ENCODE measurements around the gene POLE3. TPM values are rescaled to one million over a fixed set of nuclear protein-coding genes. Genes with fewer than 3 reads are reported as not detected.
"Not testable (repeated sequence)": the region's sequence is repeated elsewhere in the genome, so short reads cannot be mapped to it uniquely, and the experiment has no call there.

POLE3 gene
- total RNA-seq = 10 to 100 TPM; 42.0 to 66.7 (median 50.2) TPM

- ATAC-seq (replicated peaks in 6 of 8) = peak; percentile 94 to 96 (median 94)
- 0 to 1% (median 0%) methylated on average over 1 to 19 of the region's 61 CpGs; no CpG with 5 or more reads in 4 of the 10 experiments for WGBS, 10 experiments
- H3K27ac ChIP-seq = peak within 1 kb of the TSS; percentile 97 to 99
- in situ Hi-C loops (cut with MboI; ENCODE audit: low pct_unique_long_range_greater_than_20kb in 2 of 9, low sequenced_read_pairs in 9 of 9, unreplicated experiment in 9 of 9) = no loop called here
- H3K4me1 ChIP-seq (replicated peaks in 1 of 2) = peaks cover 9 to 13% of the 10 kb centered on the region in 2 donors
- peak within 1 kb of the TSS; percentile 53 to 89 (median 64) for H3K4me3 ChIP-seq
Observed at GRCh38 chr9:113410207-113410864, at the start of gene POLE3, which contains the start of gene C9orf43. TSS of gene POLE3 (minus strand) at chr9:113410675. CDS start at chr9:113410293, 382 bp downstream. TSS of gene C9orf43 (plus strand) at chr9:113410747. CDS start at chr9:113413494, 2,747 bp downstream.

DNA sequence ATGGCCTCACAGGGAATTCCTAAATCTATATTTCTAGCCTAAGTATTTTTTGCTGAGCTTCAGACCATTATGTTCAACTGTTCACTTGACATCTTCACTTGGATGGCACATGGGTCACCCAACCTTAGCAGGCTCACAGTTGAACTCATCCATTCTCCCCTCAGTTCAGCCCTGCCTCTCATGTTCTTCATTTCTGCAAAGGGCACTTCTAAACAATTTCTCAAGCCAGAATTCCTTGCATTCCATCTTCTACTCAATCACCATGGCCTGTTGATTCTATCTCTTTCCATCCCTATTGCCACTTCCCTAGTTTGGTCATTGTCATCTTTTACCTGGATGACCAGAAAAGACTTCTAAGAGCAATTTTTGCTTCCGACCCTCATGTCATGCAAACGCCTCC lies 45.8 kb upstream of the POLE3 start:
- Histone ChIP-seq H3K27ac (no peak overlapping the region), H3K4me3 (no peak overlapping the region), H3K4me1 (replicated peaks in 1 of 2) (peaks cover 4 to 7% of the 10 kb centered on the region in 2 donors)
- in situ Hi-C loops (cut with MboI; ENCODE audit: low pct_unique_long_range_greater_than_20kb in 2 of 9, low sequenced_read_pairs in 9 of 9, unreplicated experiment in 9 of 9) = loop anchor here in 6 of 9 experiments (10.0 to 25.0 kb wide), 4 partner anchors 129 to 206 kb away; no protein-coding TSS in a partner anchor
- 60 to 100% (median 94%) methylated on average over 2 of the region's 2 CpGs for WGBS, 10 experiments
- no peak for ATAC-seq (replicated peaks in 6 of 8)

DNA sequence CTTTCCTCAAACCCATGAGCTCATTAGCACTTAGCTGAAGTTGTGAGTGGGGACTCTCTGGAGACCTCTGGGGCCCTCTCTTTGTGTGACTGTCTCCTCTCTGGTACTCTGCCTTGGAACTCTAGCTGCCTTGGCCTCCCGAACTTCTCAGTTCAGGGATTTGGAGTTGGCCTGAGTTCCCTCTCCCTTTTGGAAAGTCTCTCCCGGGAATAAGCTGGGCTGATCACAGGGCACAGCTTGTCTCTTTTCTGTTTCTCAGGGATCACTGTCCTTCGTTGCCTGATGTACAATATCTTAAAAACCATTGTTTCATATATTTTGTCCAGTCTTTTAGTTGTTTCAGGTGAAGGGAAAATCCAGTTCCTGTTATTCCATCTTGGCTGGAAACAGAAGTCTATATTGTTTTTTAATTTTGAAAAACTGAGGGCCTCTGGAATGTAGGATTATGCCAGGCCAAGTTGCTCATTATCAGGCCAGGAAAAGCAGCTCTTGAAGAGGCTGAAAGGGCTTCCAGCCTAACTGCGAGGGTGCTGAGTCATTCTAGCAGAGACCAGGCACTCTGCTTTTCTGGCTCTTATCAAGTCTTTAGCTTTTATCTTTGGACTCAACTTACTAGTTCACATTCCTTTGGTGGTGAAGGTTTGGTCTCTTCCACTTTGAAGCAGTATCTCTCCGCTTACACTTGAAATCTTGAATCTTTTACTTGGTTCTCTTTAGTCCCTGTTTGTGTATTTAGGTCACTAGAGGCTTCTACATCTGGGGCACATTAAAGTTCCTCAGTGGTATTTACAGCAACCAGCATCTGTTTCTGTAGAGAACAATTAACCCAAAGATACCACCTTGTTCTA lies 44.7 kb upstream of the POLE3 start:
- in situ Hi-C loops (cut with MboI; ENCODE audit: low pct_unique_long_range_greater_than_20kb in 2 of 9, low sequenced_read_pairs in 9 of 9, unreplicated experiment in 9 of 9) = loop anchor here in 6 of 9 experiments (10.0 to 25.0 kb wide), 4 partner anchors 130 to 207 kb away; no protein-coding TSS in a partner anchor

GRCh38 chr9:113452113-113452605 lies 41.7 kb upstream of the POLE3 start:
- no peak overlapping the region for H3K27ac ChIP-seq
- 28 to 96% (median 78%) methylated on average over 1 to 4 of the region's 4 CpGs for WGBS, 10 experiments
- in situ Hi-C loops (cut with MboI; ENCODE audit: low pct_unique_long_range_greater_than_20kb in 2 of 9, low sequenced_read_pairs in 9 of 9, unreplicated experiment in 9 of 9) = loop anchor here in 6 of 9 experiments (10.0 to 25.0 kb wide), 4 partner anchors 133 to 210 kb away; no protein-coding TSS in a partner anchor
- peak in 2 of 8 experiments; percentile 58 to 64 for ATAC-seq (replicated peaks in 6 of 8)
- H3K4me3 ChIP-seq = no peak overlapping the region
- peaks cover 7 to 13% of the 10 kb centered on the region in 2 donors for H3K4me1 ChIP-seq (replicated peaks in 1 of 2)

More for the DNA sequence above, 44.7 kb upstream of the POLE3 start:
- WGBS, 10 experiments = 0 to 80% (median 64%) methylated on average over 1 to 5 of the region's 5 CpGs; no CpG with 5 or more reads in 1 of the 10 experiments
- peak in 7 of 8 experiments; percentile 47 to 95 (median 63) for ATAC-seq (replicated peaks in 6 of 8)
- Histone ChIP-seq H3K4me3 (no peak overlapping the region), H3K27ac (no peak overlapping the region), H3K4me1 (replicated peaks in 1 of 2) (peaks cover 4 to 7% of the 10 kb centered on the region in 2 donors)

GRCh38 chr9:113449376-113449775 lies 38.9 kb upstream of the POLE3 start:
- no peak overlapping the region for H3K27ac ChIP-seq
- peaks cover 3 to 11% of the 10 kb centered on the region in 2 donors for H3K4me1 ChIP-seq (replicated peaks in 1 of 2)
- no peak for ATAC-seq (replicated peaks in 6 of 8)
- H3K4me3 ChIP-seq = no peak overlapping the region
- in situ Hi-C loops (cut with MboI; ENCODE audit: low pct_unique_long_range_greater_than_20kb in 2 of 9, low sequenced_read_pairs in 9 of 9, unreplicated experiment in 9 of 9) = loop anchor here in 3 of 9 experiments (5.0 to 25.0 kb wide), 3 partner anchors 138 to 213 kb away; no protein-coding TSS in a partner anchor
- WGBS, 10 experiments = 17 to 100% (median 73%) methylated on average over 1 to 2 of the region's 2 CpGs; no CpG with 5 or more reads in 2 of the 10 experiments

DNA sequence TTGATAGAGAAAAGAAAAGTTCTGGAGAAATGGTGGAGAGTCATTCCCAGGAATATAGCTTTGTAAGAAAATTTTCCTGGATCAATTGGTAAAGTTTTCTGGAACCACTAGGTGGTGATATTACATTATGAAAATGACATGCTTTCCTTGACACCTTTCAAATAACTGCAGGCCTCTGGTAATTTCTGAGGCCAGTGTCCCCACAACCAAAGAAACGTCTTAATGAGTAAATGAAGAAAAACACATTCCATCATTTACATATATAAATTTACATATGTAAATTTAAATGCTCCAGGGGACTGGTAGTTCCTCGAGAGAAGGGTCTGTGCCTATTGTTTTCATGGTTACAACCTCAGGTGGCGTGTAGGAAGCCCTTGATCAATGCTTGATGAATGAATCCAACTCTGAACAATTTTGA lies 35.9 kb upstream of the POLE3 start:
- in situ Hi-C loops (cut with MboI; ENCODE audit: low pct_unique_long_range_greater_than_20kb in 2 of 9, low sequenced_read_pairs in 9 of 9, unreplicated experiment in 9 of 9) = loop anchor here in 3 of 9 experiments (5.0 to 25.0 kb wide), 3 partner anchors 141 to 216 kb away; no protein-coding TSS in a partner anchor
- H3K27ac ChIP-seq = no peak overlapping the region
- ATAC-seq (replicated peaks in 6 of 8) = peak; percentile 29 to 59 (median 54)
- 0 to 50% (median 0%) methylated on average over 1 to 3 of the region's 3 CpGs; no CpG with 5 or more reads in 1 of the 10 experiments for WGBS, 10 experiments
- H3K4me1 ChIP-seq (replicated peaks in 1 of 2) = peaks cover 6 to 11% of the 10 kb centered on the region in 2 donors
- H3K4me3 ChIP-seq = no peak overlapping the region

GRCh38 chr9:113444736-113445135 lies 34.3 kb upstream of the POLE3 start:
- WGBS, 10 experiments = 20 to 100% (median 76%) methylated on average over 1 to 2 of the region's 2 CpGs; no CpG with 5 or more reads in 3 of the 10 experiments
- in situ Hi-C loops (cut with MboI; ENCODE audit: low pct_unique_long_range_greater_than_20kb in 2 of 9, low sequenced_read_pairs in 9 of 9, unreplicated experiment in 9 of 9) = loop anchor here in 3 of 9 experiments (5.0 to 25.0 kb wide), 3 partner anchors 143 to 218 kb away; no protein-coding TSS in a partner anchor
- no peak for ATAC-seq (replicated peaks in 6 of 8)

GRCh38 chr9:113437716-113438115 lies 27.2 kb upstream of the POLE3 start:
- WGBS, 10 experiments = no CpG with 5 or more reads among the region's 1 CpG
- H3K27ac ChIP-seq; H3K4me1 ChIP-seq (replicated peaks in 1 of 2); ATAC-seq (replicated peaks in 6 of 8); H3K4me3 ChIP-seq: not testable (repeated sequence)
- in situ Hi-C loops (cut with MboI; ENCODE audit: low pct_unique_long_range_greater_than_20kb in 2 of 9, low sequenced_read_pairs in 9 of 9, unreplicated experiment in 9 of 9) = loop anchor here in 2 of 9 experiments (25.0 kb wide), 2 partner anchors 150 to 225 kb away; no protein-coding TSS in a partner anchor

More at GRCh38 chr9:113444736-113445135, 34.3 kb upstream of the POLE3 start:
- H3K4me3 ChIP-seq = no peak overlapping the region
- H3K27ac ChIP-seq = no peak overlapping the region
- H3K4me1 ChIP-seq (replicated peaks in 1 of 2) = peaks cover 6 to 11% of the 10 kb centered on the region in 2 donors

DNA sequence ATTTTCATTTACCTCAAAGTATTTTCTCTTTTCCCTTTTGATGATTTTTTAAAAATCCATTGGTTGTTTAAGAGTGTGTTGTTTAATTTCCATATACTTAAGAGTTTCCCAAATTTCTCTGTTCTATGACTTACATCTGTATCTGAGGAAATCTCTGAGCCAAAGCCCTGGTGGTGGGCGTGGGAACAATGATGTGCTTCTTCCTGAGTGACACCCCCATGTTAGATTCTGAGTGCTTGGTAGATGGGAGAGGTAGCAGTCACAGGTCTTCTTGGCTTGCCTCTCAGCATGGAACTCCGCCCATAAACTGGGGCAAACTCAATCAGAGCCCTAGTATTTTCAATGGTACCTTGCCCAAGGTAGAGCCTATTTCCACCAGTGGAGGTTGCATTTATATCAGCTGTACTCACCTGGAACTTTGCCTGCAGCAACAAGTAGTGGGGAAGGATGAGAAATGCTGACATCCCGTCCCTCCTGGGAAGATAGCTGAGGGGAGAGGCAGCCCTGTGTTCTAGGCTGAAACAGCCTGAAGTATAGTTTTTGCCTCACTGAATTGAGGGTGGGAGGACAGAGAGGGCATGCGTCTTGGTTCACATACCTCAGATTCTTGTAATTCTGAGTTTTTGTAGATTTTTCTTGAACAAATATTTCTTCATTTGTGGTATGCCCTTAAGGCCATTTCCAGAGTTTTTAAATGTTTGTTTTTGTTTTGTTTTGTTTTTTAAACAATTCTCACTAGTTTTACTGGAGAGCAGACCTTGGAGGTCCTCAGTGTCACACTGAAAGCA lies 26.4 kb upstream of the POLE3 start:
- no peak for ATAC-seq (replicated peaks in 6 of 8)
- Histone ChIP-seq H3K4me1 (replicated peaks in 1 of 2) (no peaks in the 10 kb centered on the region), H3K4me3 (no peak overlapping the region), H3K27ac (no peak overlapping the region)
- in situ Hi-C loops (cut with MboI; ENCODE audit: low pct_unique_long_range_greater_than_20kb in 2 of 9, low sequenced_read_pairs in 9 of 9, unreplicated experiment in 9 of 9) = loop anchor here in 2 of 9 experiments (25.0 kb wide), 2 partner anchors 150 to 225 kb away; no protein-coding TSS in a partner anchor
- WGBS, 10 experiments = 0 to 83% (median 73%) methylated on average over 1 to 4 of the region's 4 CpGs; no CpG with 5 or more reads in 1 of the 10 experiments

- in situ Hi-C loops (cut with MboI; ENCODE audit: low pct_unique_long_range_greater_than_20kb in 2 of 9, low sequenced_read_pairs in 9 of 9, unreplicated experiment in 9 of 9) = loop anchor here in 2 of 9 experiments (25.0 kb wide), 2 partner anchors 156 to 231 kb away; no protein-coding TSS in a partner anchor
Observed at GRCh38 chr9:113431191-113431590, 20.7 kb upstream of the POLE3 start.

DNA sequence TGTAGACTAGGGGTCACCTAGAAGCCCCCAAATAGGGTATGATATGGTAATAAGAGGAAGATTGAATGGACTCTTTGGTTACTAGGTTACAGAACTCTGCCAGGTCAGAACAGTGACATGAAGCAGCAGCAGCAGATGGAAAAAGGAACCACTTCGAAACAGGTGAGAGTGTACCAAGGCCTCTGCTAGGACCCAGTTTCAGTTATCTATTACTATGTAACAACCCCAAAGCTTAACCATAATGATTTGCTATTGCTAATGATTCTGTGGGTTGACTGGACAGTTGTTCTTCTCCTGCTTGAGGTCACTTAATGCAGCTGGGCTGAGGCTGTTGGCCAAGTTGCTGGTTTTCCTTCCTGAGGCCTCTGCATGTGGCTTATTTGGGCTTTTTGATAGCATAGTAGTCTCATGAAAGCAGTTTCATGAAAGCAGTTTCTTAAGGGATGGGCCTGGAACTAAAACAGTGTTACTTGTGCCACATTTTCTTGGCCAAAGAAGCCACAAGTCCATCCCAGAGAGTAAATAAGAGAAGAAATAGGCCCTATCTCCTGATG lies 17.7 kb upstream of the POLE3 start:
- in situ Hi-C loops (cut with MboI; ENCODE audit: low pct_unique_long_range_greater_than_20kb in 2 of 9, low sequenced_read_pairs in 9 of 9, unreplicated experiment in 9 of 9) = loop anchor here in 2 of 9 experiments (25.0 kb wide), 2 partner anchors 159 to 234 kb away; no protein-coding TSS in a partner anchor
- Histone ChIP-seq H3K4me1 (replicated peaks in 1 of 2) (no peaks in the 10 kb centered on the region), H3K4me3 (no peak overlapping the region), H3K27ac (no peak overlapping the region)
- WGBS, 10 experiments = 40 to 100% (median 81%) methylated on average over 1 of the region's 1 CpG; no CpG with 5 or more reads in 4 of the 10 experiments
- no peak for ATAC-seq (replicated peaks in 6 of 8)

More at GRCh38 chr9:113431191-113431590, 20.7 kb upstream of the POLE3 start:
- no peak for ATAC-seq (replicated peaks in 6 of 8)
- Histone ChIP-seq H3K4me1 (replicated peaks in 1 of 2) (no peaks in the 10 kb centered on the region), H3K27ac (no peak overlapping the region), H3K4me3 (no peak overlapping the region)

Data from motor neuron (in vitro differentiated cells).